K562 (cell line): ENCODE results near the gene EXOC6.

Source experiments
- CREB1 ChIP-seq, 2 experiments: sonication (generic) in 1 of 2; formaldehyde crosslinking in 1 of 2; IDR thresholded peaks; 2 replicates each; pipeline versions ENCODE4 v1.6.1 to v1.8.0; 2012 to 2022; ENCODE audit warnings: inconsistent platforms in 1 of 2, mild to moderate bottlenecking in 1 of 2, missing genetic modification reagents in 1 of 2, moderate library complexity in 1 of 2
- CTCF ChIP-seq, 3 experiments: IDR thresholded peaks in 2 of 3; conservative IDR thresholded peaks in 1 of 3; 2 replicates each; pipeline ENCODE4 v1.5.1; 2011 to 2012; ENCODE audit warnings: low read length in 3 of 3, mild to moderate bottlenecking in 3 of 3, control low read depth in 2 of 3, improper control_type of control experiment in 1 of 3, inconsistent platforms in 1 of 3, low read depth in 1 of 3, mixed read lengths in 1 of 3, moderate library complexity in 1 of 3; ENCODE audit not compliant: insufficient read depth in 2 of 3
- EGR1 ChIP-seq: fragments of 450-650 bp; conservative IDR thresholded peaks from 2 replicates; pipeline ENCODE4 v1.6.1; 2017; ENCODE audit warnings: mild to moderate bottlenecking
- EZH2 ChIP-seq: IDR thresholded peaks from 2 replicates; pipeline ENCODE4 v1.6.1; 2012; ENCODE audit warnings: low read depth, mild to moderate bottlenecking, inconsistent platforms, low read length, borderline replicate concordance
- GATA2 ChIP-seq: sonication (generic); formaldehyde crosslinking; IDR thresholded peaks from 2 replicates; pipeline ENCODE4 v1.4.0; 2020; ENCODE audit warnings: mild to moderate bottlenecking, missing genetic modification reagents
- JUND ChIP-seq, 2 experiments: IDR thresholded peaks; 2 replicates in 1 of 2; 3 replicates in 1 of 2; pipeline ENCODE4 v1.6.1; 2011; ENCODE audit warnings: borderline replicate concordance in 2 of 2, low read depth in 2 of 2, low read length in 2 of 2, improper control_type of control experiment in 1 of 2, missing biosample characterization in 1 of 2, missing genetic modification characterization in 1 of 2, missing genetic modification reagents in 1 of 2
- MECOM ChIP-seq: fragments of 250-450 bp; sonication (Bioruptor Pico); IDR thresholded peaks from 2 replicates; pipeline ENCODE4 v1.8.0; 2022; ENCODE audit warnings: inconsistent platforms
- MED1 ChIP-seq: sonication (generic); formaldehyde crosslinking; IDR thresholded peaks from 2 replicates; pipeline ENCODE4 v1.8.1; 2023; ENCODE audit warnings: missing genetic modification reagents, borderline replicate concordance
- NFIC ChIP-seq: fragments of 450-650 bp; IDR thresholded peaks from 2 replicates; pipeline ENCODE4 v1.6.1; 2017; ENCODE audit warnings: mild to moderate bottlenecking, inconsistent platforms
- NFRKB ChIP-seq: fragments of 450-650 bp; IDR thresholded peaks from 2 replicates; pipeline ENCODE4 v1.6.1; 2016; ENCODE audit warnings: low read depth
- POLR2A ChIP-seq: fragments of 450-650 bp; conservative IDR thresholded peaks from 2 replicates; pipeline ENCODE4 v1.6.1; 2016
- TARDBP ChIP-seq: fragments of 450-650 bp; IDR thresholded peaks from 2 replicates; pipeline ENCODE4 v1.6.1; 2016
- XRCC4 ChIP-seq: IDR thresholded peaks from one replicate; pipeline ENCODE4 v1.6.1; 2011; ENCODE audit not compliant: insufficient read depth, insufficient read length; ENCODE audit errors: extremely low read depth
- ZFP91 ChIP-seq: sonication (generic); formaldehyde crosslinking; IDR thresholded peaks from 2 replicates; pipeline ENCODE4 v1.8.0; 2022; ENCODE audit warnings: mild to moderate bottlenecking, missing genetic modification reagents

- TF ChIP-seq EGR1 (no peak), ZFP91 (no peak), XRCC4 (no peak), POLR2A (no peak), TARDBP (no peak), NFRKB (peak; percentile 56), CREB1 (IDR thresholded peaks at IDR 0.05) (no peak), CREB1 (CRISPR knock-in tag; IDR thresholded peaks at IDR 0.05) (no peak), MED1 (CRISPR knock-in tag) (no peak), CTCF (IDR thresholded peaks at IDR 0.05 in 2 of 3, conservative IDR thresholded peaks at IDR 0.05 in 1 of 3; ENCODE audit: insufficient read depth in 2 of 3, low read depth in 1 of 3, low read length in 3 of 3) (no peak), JUND (IDR thresholded peaks at IDR 0.05; ENCODE audit: borderline replicate concordance, low read depth, low read length) (no peak), JUND (tag; IDR thresholded peaks at IDR 0.05; ENCODE audit: borderline replicate concordance, low read depth, low read length) (no peak), GATA2 (CRISPR knock-in tag) (no peak), MECOM (no peak), EZH2 (no peak), NFIC (no peak)
These were observed 124.6 kb downstream of the EXOC6 start for GRCh38 chr10:92972886-92973285.
